SU-DHL-6 (cell line): ENCODE results near the gene BRI3BP.

ENCODE experiments used
- H2AFZ ChIP-seq: fragments of 200-600 bp; sonication (generic); 2 replicates; pipeline ENCODE4 v1.6.1; 2014; ENCODE audit warnings: low read depth, mild to moderate bottlenecking, moderate library complexity, mixed read lengths, antibody characterized with exemption, low read length; ENCODE audit not compliant: severe bottlenecking
- H3F3A ChIP-seq: fragments of 200-600 bp; shearing (Covaris generic); 2 replicates; pipeline ENCODE4 v1.6.0; 2016; ENCODE audit warnings: antibody characterized with exemption, mild to moderate bottlenecking; ENCODE audit not compliant: insufficient read depth
- H3K27ac ChIP-seq: fragments of 200-600 bp; sonication (generic); 2 replicates; pipeline ENCODE4 v1.5.1; 2016; ENCODE audit warnings: low read depth, mild to moderate bottlenecking, low read length, moderate library complexity, mixed read lengths
- H3K27me3 ChIP-seq: fragments of 200-600 bp; sonication (generic), shearing (Covaris generic); 2 replicates; pipeline ENCODE4 v1.6.0; 2014; ENCODE audit warnings: mild to moderate bottlenecking, low read length
- H3K36me3 ChIP-seq: fragments of 200-600 bp; sonication (generic); 2 replicates; pipeline ENCODE4 v1.6.1; 2014; ENCODE audit warnings: mild to moderate bottlenecking, low read length, mixed read lengths
- H3K4me2 ChIP-seq: fragments of 300-600, 200-600 bp; shearing (Covaris generic), sonication (generic); 2 replicates; pipeline ENCODE4 v1.6.0; 2014; ENCODE audit warnings: low read length, low read depth, mild to moderate bottlenecking; ENCODE audit not compliant: poor library complexity, severe bottlenecking
- H3K4me3 ChIP-seq: fragments of 200-600 bp; sonication (generic); 2 replicates; pipeline ENCODE4 v1.5.1; 2014; ENCODE audit warnings: antibody characterized with exemption, low read length, mild to moderate bottlenecking, mixed read lengths; ENCODE audit not compliant: insufficient read depth, poor library complexity, severe bottlenecking
- H3K79me2 ChIP-seq: fragments of 200-600 bp; sonication (generic); 2 replicates; pipeline ENCODE4 v1.6.1; 2014; ENCODE audit warnings: mild to moderate bottlenecking, low read length, moderate library complexity; ENCODE audit not compliant: insufficient read depth
- H3K9ac ChIP-seq: fragments of 200-600 bp; sonication (generic); 2 replicates; pipeline ENCODE4 v1.7.0; 2014; ENCODE audit warnings: mild to moderate bottlenecking, low read length
- H3K9me2 ChIP-seq: fragments of 200-600 bp; sonication (generic); replicated peaks from 2 replicates; pipeline ENCODE4 v1.6.1; 2014; ENCODE audit warnings: low read length; ENCODE audit not compliant: insufficient read depth
- H3K9me3 ChIP-seq: fragments of 200-600 bp; sonication (generic); 2 replicates; pipeline ENCODE4 v1.6.1; 2014; ENCODE audit warnings: low read length, mixed read lengths; ENCODE audit not compliant: insufficient read depth
- H4K20me1 ChIP-seq: fragments of 200-600 bp; sonication (generic); 2 replicates; pipeline ENCODE4 v1.6.1; 2014; ENCODE audit warnings: low read depth, mild to moderate bottlenecking, antibody characterized with exemption, low read length, moderate library complexity, mixed read lengths
- EZH2phosphoT487 ChIP-seq: fragments of 200-600 bp; sonication (generic), shearing (Covaris generic); conservative IDR thresholded peaks from 2 replicates; pipeline ENCODE4 v1.6.1; 2018; ENCODE audit warnings: mild to moderate bottlenecking, antibody characterized with exemption, low read length, moderate library complexity, mixed read lengths
- TF ChIP-seq, protein P1 (sequence below): fragments of 200-600 bp; sonication (generic); IDR thresholded peaks from one replicate; pipeline ENCODE4 v1.5.1; 2017; ENCODE audit warnings: antibody characterized with exemption, mild to moderate bottlenecking, low read length, moderate library complexity; ENCODE audit not compliant: insufficient read depth, poor library complexity, severe bottlenecking

BRI3BP gene

DNA sequence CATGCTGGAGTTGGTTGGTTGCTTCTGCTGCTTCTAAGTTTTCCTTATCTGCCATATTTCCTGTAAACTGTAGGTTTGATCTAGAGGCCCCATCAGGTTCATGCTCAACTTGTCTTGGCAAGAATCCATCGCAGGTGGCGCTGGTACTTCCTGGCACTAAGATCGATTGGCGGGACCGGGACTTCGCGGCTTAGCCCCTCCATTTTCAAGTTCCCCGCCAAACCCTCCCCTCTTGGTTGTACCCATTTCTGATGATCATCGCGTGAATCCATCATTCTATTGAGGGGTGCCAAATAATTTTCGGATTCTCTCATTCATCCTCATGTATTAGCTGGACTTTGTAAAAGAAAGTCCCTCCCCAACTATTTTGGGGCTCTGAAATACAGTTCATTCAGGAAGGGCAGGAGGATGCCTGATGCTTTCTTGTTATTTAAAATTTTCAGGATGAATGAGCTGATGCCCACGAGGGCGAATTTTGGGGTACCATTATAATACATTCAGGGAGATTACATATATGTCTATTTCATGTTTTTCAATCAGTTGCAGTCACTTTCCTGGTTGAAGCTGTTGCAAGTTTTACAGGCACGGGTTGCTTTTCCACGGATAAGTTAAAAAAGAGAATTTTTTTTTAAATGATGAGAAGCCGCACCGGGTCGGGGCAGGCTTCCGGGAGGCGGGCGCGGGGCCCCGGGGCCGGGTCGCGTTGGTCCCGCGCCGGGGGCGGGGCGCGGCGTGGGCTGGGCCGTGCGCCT lies 395 bp upstream of the BRI3BP start:
- no peaks in the 10 kb centered on the region for H3K27me3 ChIP-seq
- peak overlapping the region; percentile 64 for H3K9ac ChIP-seq
- H3K9me3 ChIP-seq, result no peaks in the 10 kb centered on the region
- no peaks in the 10 kb centered on the region for H3K9me2 ChIP-seq
- peak overlapping the region; percentile 97 for H3K4me2 ChIP-seq
- H3K4me3 ChIP-seq, result peak overlapping the region; percentile 56
- H3K36me3 ChIP-seq, result no peaks in the 10 kb centered on the region
- peak overlapping the region; percentile 68 for H2AFZ ChIP-seq
- H3F3A ChIP-seq, result peaks cover 40% of the 10 kb centered on the region
- TF ChIP-seq EZH2phosphoT487, result no peak
- TF ChIP-seq, protein P1, sequence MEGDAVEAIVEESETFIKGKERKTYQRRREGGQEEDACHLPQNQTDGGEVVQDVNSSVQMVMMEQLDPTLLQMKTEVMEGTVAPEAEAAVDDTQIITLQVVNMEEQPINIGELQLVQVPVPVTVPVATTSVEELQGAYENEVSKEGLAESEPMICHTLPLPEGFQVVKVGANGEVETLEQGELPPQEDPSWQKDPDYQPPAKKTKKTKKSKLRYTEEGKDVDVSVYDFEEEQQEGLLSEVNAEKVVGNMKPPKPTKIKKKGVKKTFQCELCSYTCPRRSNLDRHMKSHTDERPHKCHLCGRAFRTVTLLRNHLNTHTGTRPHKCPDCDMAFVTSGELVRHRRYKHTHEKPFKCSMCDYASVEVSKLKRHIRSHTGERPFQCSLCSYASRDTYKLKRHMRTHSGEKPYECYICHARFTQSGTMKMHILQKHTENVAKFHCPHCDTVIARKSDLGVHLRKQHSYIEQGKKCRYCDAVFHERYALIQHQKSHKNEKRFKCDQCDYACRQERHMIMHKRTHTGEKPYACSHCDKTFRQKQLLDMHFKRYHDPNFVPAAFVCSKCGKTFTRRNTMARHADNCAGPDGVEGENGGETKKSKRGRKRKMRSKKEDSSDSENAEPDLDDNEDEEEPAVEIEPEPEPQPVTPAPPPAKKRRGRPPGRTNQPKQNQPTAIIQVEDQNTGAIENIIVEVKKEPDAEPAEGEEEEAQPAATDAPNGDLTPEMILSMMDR, result peak; percentile 77
- H3K27ac ChIP-seq, result peak overlapping the region; percentile 97
- peaks cover 5% of the 10 kb centered on the region; the same call in 1 of the 2 replicates for H4K20me1 ChIP-seq
- H3K79me2 ChIP-seq, result peaks cover 48% of the 10 kb centered on the region

DNA sequence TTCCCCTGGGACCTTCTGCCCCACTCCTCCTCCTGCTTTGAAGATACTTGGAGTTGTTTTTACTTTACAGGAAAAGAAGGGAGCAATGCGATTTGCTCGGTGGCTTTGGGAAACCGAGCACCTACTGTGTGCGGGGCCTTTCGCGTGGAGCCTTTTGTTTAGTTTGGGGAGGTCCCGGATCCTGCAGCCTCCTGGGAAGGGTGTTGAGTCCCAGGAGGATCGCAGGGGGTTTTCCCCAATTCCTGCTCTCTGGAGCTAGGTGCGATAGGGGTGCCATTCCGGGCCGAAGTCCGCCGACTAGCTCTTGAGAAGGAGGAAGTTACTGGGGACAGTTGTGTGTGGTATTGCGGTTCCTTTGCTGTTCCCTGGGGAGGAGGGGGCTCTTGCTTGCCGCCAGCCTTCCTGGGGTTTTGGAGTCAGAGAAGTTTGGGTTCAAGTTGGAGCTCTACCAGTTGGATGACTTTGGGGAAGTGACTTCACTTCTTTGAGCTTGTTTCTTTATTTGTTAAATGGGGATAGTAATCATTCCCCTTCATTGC lies 1.1 kb downstream of the BRI3BP start:
- Histone ChIP-seq H3K79me2 (peaks cover 52% of the 10 kb centered on the region), H4K20me1 (peaks cover 17% of the 10 kb centered on the region; the same call in 1 of the 2 replicates), H3K9ac (peak overlapping the region; percentile 98), H3K9me2 (no peaks in the 10 kb centered on the region), H3K4me3 (peak overlapping the region; percentile 96), H3K4me2 (peak overlapping the region; percentile 91), H3K9me3 (no peaks in the 10 kb centered on the region), H3K27me3 (no peaks in the 10 kb centered on the region), H3K27ac (peak overlapping the region; percentile 97), H2AFZ (no peak overlapping the region), H3K36me3 (no peaks in the 10 kb centered on the region; the same call in 1 of the 2 replicates), H3F3A (peaks cover 43% of the 10 kb centered on the region)
- TF ChIP-seq, protein P1, result no peak
- no peak for TF ChIP-seq EZH2phosphoT487

DNA sequence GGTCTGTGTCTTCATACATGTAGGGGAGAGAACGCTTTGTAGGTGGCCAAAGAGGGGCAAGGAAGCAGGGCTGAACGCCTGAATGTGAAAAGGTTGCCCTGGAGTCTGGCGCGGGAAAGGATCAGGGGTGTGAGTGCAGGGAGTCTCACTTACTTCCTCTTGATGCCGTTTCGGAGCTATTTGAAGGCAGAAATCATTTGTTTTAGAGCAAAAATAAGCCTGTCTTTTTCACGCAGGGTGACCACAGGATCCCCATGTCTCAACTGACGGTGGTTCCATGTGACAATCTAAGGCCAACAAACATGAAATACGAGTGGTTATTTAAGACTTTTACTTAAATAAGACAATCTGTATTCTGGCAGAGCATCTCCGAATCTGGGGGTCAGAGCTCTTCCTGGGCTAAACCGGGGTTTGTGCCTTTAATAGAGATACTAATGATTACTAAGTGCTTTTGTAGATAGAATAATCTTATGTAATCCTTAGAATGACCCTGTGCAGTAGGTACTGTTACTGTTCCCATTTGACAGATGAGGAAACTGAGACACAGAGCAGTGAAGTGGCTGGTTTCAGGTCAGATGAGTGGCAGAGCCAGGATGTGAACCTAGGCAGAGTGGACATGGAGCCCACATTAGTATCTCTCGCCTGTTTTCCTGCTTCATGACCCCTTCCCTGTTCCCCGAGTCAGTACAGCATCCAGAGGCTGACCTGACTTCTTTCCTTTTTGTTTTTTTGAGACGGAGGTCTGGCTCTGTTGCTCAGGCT lies 1.9 kb downstream of the BRI3BP start:
- H3F3A ChIP-seq, result peaks cover 46% of the 10 kb centered on the region
- no peaks in the 10 kb centered on the region for H3K9me2 ChIP-seq
- no peaks in the 10 kb centered on the region for H3K27me3 ChIP-seq
- H3K79me2 ChIP-seq, result peaks cover 61% of the 10 kb centered on the region
- no peaks in the 10 kb centered on the region for H3K9me3 ChIP-seq
- no peaks in the 10 kb centered on the region; the same call in 1 of the 2 replicates for H3K36me3 ChIP-seq
- peak overlapping the region; percentile 96 for H3K4me3 ChIP-seq
- H3K4me2 ChIP-seq, result peak overlapping the region; percentile 91
- H3K9ac ChIP-seq, result peak overlapping the region; percentile 98
- no peak overlapping the region for H2AFZ ChIP-seq
- H4K20me1 ChIP-seq, result peaks cover 17% of the 10 kb centered on the region; the same call in 1 of the 2 replicates
- H3K27ac ChIP-seq, result peak overlapping the region; percentile 97
- TF ChIP-seq EZH2phosphoT487, result no peak
- TF ChIP-seq, protein P1, result no peak
